CD4-positive, alpha-beta memory T cell (primary cell): ENCODE measurements around the gene LDLRAD4. TPM values are rescaled to one million over a fixed set of nuclear protein-coding genes. Genes with fewer than 3 reads are reported as not detected.
A peak's percentile ranks its signal among the peaks of the same experiment; 100 is the strongest.

Experiments used
- CTCF ChIA-PET: fragments of 350-600 bp; sonication (Branson Sonifier 250); formaldehyde crosslinking; loops from one replicate; lab custom pipeline; 2021; ENCODE audit warnings: inconsistent platforms; ENCODE audit not compliant: partially characterized antibody; lab: Charles Lee
- POLR2A ChIA-PET: fragments of 350-600 bp; sonication (Branson Sonifier 250); formaldehyde crosslinking; loops from one replicate; lab custom pipeline; 2021; ENCODE audit not compliant: partially characterized antibody; lab: Charles Lee
- DNase-seq, 5 donors: peaks; one replicate each; pipeline versions ENCODE4 v3.0.0 to v3.0.0-alpha.2; 2020 to 2022; ENCODE audit warnings: mixed read lengths in 1 of 5
- H3K27ac ChIP-seq: one replicate; pipeline ENCODE4 v1.7.0; 2013; ENCODE audit warnings: low read depth, low read length
- H3K27me3 ChIP-seq: 2 replicates; pipeline ENCODE4 v1.7.0; 2013; ENCODE audit warnings: mild to moderate bottlenecking, low read length, moderate library complexity; ENCODE audit not compliant: insufficient read depth
- H3K36me3 ChIP-seq: 2 replicates; pipeline ENCODE4 v1.7.0; 2013; ENCODE audit warnings: mild to moderate bottlenecking, low read length, moderate library complexity; ENCODE audit not compliant: insufficient read depth
- H3K4me1 ChIP-seq: 2 replicates; pipeline ENCODE4 v1.7.0; 2013; ENCODE audit warnings: mild to moderate bottlenecking, low read length, moderate library complexity; ENCODE audit not compliant: insufficient read depth
- H3K4me3 ChIP-seq, 2 donors: one replicate each; pipeline ENCODE4 v1.7.0; 2013; ENCODE audit warnings: low read length in 2 of 2, mild to moderate bottlenecking in 1 of 2
- H3K9me3 ChIP-seq, 2 donors: one replicate each; pipeline ENCODE4 v1.7.0; 2013; ENCODE audit warnings: low read length in 2 of 2, control low read depth in 1 of 2; ENCODE audit not compliant: control insufficient read depth in 1 of 2
- H3K27ac Mint-ChIP-seq, 7 donors: one replicate each; pipeline ENCODE4 v1.8.0; 2020 to 2021; ENCODE audit warnings: mixed read lengths in 7 of 7, mild to moderate bottlenecking in 6 of 7, inconsistent platforms in 3 of 7, moderate library complexity in 3 of 7
- H3K27me3 Mint-ChIP-seq, 2 donors: one replicate each; pipeline ENCODE4 v1.8.0; 2020 to 2021; ENCODE audit warnings: mixed read lengths in 2 of 2
- H3K36me3 Mint-ChIP-seq, 2 donors: one replicate each; pipeline ENCODE4 v1.8.0; 2020 to 2021; ENCODE audit warnings: mixed read lengths in 2 of 2, inconsistent platforms in 1 of 2, mild to moderate bottlenecking in 1 of 2
- H3K4me1 Mint-ChIP-seq, 4 donors: one replicate each; pipeline ENCODE4 v1.8.0; 2020 to 2021; ENCODE audit warnings: mixed read lengths in 4 of 4, mild to moderate bottlenecking in 1 of 4
- H3K4me3 Mint-ChIP-seq, 8 donors: one replicate each; pipeline ENCODE4 v1.8.0; 2020 to 2021; ENCODE audit warnings: mixed read lengths in 8 of 8, mild to moderate bottlenecking in 7 of 8, moderate library complexity in 6 of 8, inconsistent platforms in 3 of 8
- H3K9me3 Mint-ChIP-seq, 8 donors: one replicate each; pipeline ENCODE4 v1.8.0; 2020 to 2021; ENCODE audit warnings: mixed read lengths in 8 of 8, mild to moderate bottlenecking in 5 of 8, inconsistent platforms in 3 of 8, moderate library complexity in 1 of 8
- intact Hi-C: fragments of 100-400 bp; cut with micrococcal nuclease; formaldehyde crosslinking; loops from one replicate; pipeline ENCODE4 v1.15.1; 2023
- polyA plus RNA-seq, 2 donors: library from polyadenylated mRNA; unstranded; fragments of 300-500 nt; fragmentation: Illumina TruSeq; gene quantifications; one replicate each; pipeline ENCODE4 v1.2.3, GENCODE V29; 2021
- total RNA-seq, 2 experiments: library from RNA; stranded (reverse); gene quantifications; one replicate each; pipeline ENCODE4 v1.2.3, GENCODE V29; 2021

The LDLRAD4 gene
- total and polyA plus RNA-seq, 4 experiments from 2014 or later, result 17.4 to 63.0 (median 36.6) TPM

- POLR2A ChIA-PET, result interaction anchor here (0.8 kb wide), 1 partner anchor 369 kb away, joined by 3 read pairs; no protein-coding TSS in a partner anchor
- no peaks in the 10 kb centered on the region for H3K36me3 ChIP-seq
- no peak overlapping the region for H3K4me3 Mint-ChIP-seq
- no peaks in the 10 kb centered on the region for H3K27me3 ChIP-seq
- peaks cover 3% of the 10 kb centered on the region for H3K4me1 ChIP-seq
- no peak overlapping the region for H3K27ac ChIP-seq
- no peaks in the 10 kb centered on the region for H3K27me3 Mint-ChIP-seq
- H3K4me3 ChIP-seq, result no peak overlapping the region
- CTCF ChIA-PET, result interaction anchor here (0.8 to 1.2 kb wide), 3 partner anchors 13 to 814 kb away, joined by 3 read pairs; no protein-coding TSS in a partner anchor
- no peak for DNase-seq
- H3K27ac Mint-ChIP-seq, result peak overlapping the region in 3 of 7 donors; percentile 16 to 53 (median 48)
- H3K36me3 Mint-ChIP-seq, result peaks cover 23 to 32% of the 10 kb centered on the region in 2 donors
- peaks cover 24 to 44% (median 32%) of the 10 kb centered on the region in 4 donors for H3K4me1 Mint-ChIP-seq
- intact Hi-C loops, result no loop called here
- H3K9me3 Mint-ChIP-seq, result no peaks in the 10 kb centered on the region
- no peaks in the 10 kb centered on the region for H3K9me3 ChIP-seq
Observed at GRCh38 chr18:13585379-13586153, 367.0 kb downstream of the LDLRAD4 start.

- Mint-ChIP-seq H3K27ac (peak overlapping the region in 3 of 7 donors; percentile 12 to 48 (median 39)), H3K9me3 (no peaks in the 10 kb centered on the region), H3K4me3 (no peak overlapping the region), H3K36me3 (peaks cover 26 to 33% of the 10 kb centered on the region in 2 donors), H3K27me3 (no peaks in the 10 kb centered on the region), H3K4me1 (peaks cover 30 to 58% (median 41%) of the 10 kb centered on the region in 4 donors)
- Histone ChIP-seq H3K4me3 (no peak overlapping the region), H3K27me3 (no peaks in the 10 kb centered on the region), H3K9me3 (no peaks in the 10 kb centered on the region), H3K36me3 (no peaks in the 10 kb centered on the region), H3K27ac (no peak overlapping the region), H3K4me1 (peaks cover 8% of the 10 kb centered on the region)
- ChIA-PET POLR2A (no interaction called here), CTCF (no interaction called here)
- DNase-seq, result no peak
- intact Hi-C loops, result no loop called here
Observed at GRCh38 chr18:13587001-13587400, 368.4 kb downstream of the LDLRAD4 start.

GRCh38 chr18:13587477-13587876 is 368.9 kb downstream of the LDLRAD4 start:
- H3K4me1 ChIP-seq, result peaks cover 9% of the 10 kb centered on the region
- POLR2A ChIA-PET, result no interaction called here
- H3K36me3 ChIP-seq, result no peaks in the 10 kb centered on the region
- H3K4me3 ChIP-seq, result no peak overlapping the region
- Mint-ChIP-seq H3K9me3 (no peaks in the 10 kb centered on the region), H3K36me3 (peaks cover 26 to 33% of the 10 kb centered on the region in 2 donors), H3K4me1 (peaks cover 34 to 62% (median 44%) of the 10 kb centered on the region in 4 donors), H3K27me3 (no peaks in the 10 kb centered on the region), H3K27ac (peak overlapping the region in 2 of 7 donors; percentile 12 to 48), H3K4me3 (no peak overlapping the region)
- H3K27ac ChIP-seq, result no peak overlapping the region
- no peaks in the 10 kb centered on the region for H3K9me3 ChIP-seq
- no peak for DNase-seq
- intact Hi-C loops, result no loop called here
- CTCF ChIA-PET, result no interaction called here
- H3K27me3 ChIP-seq, result no peaks in the 10 kb centered on the region

GRCh38 chr18:13587937-13588336 is 369.4 kb downstream of the LDLRAD4 start:
- ChIA-PET POLR2A (no interaction called here), CTCF (no interaction called here)
- Histone ChIP-seq H3K36me3 (no peaks in the 10 kb centered on the region), H3K27me3 (no peaks in the 10 kb centered on the region), H3K4me3 (no peak overlapping the region), H3K9me3 (no peaks in the 10 kb centered on the region), H3K27ac (no peak overlapping the region), H3K4me1 (peaks cover 9% of the 10 kb centered on the region)
- no peaks in the 10 kb centered on the region for H3K9me3 Mint-ChIP-seq
- H3K27ac Mint-ChIP-seq, result peak overlapping the region in 4 of 7 donors; percentile 18 to 70 (median 48)
- H3K27me3 Mint-ChIP-seq, result no peaks in the 10 kb centered on the region
- no peak for DNase-seq
- intact Hi-C loops, result no loop called here
- H3K4me1 Mint-ChIP-seq, result peaks cover 34 to 62% (median 44%) of the 10 kb centered on the region in 4 donors
- no peak overlapping the region for H3K4me3 Mint-ChIP-seq
- H3K36me3 Mint-ChIP-seq, result peaks cover 26 to 33% of the 10 kb centered on the region in 2 donors

GRCh38 chr18:13589316-13589715 is 370.8 kb downstream of the LDLRAD4 start:
- DNase-seq, result no peak
- Histone ChIP-seq H3K4me1 (peaks cover 9% of the 10 kb centered on the region), H3K9me3 (no peaks in the 10 kb centered on the region), H3K27ac (no peak overlapping the region), H3K4me3 (no peak overlapping the region), H3K27me3 (no peaks in the 10 kb centered on the region), H3K36me3 (no peaks in the 10 kb centered on the region)
- POLR2A ChIA-PET, result no interaction called here
- intact Hi-C loops, result no loop called here
- Mint-ChIP-seq H3K4me3 (peak overlapping the region in 1 of 8 donors; percentile 11), H3K4me1 (peaks cover 32 to 59% (median 43%) of the 10 kb centered on the region in 4 donors), H3K36me3 (peaks cover 20 to 37% of the 10 kb centered on the region in 2 donors), H3K9me3 (peaks cover 0 to 6% (median 0%) of the 10 kb centered on the region in 8 donors), H3K27me3 (no peaks in the 10 kb centered on the region), H3K27ac (peak overlapping the region in 3 of 7 donors; percentile 1 to 23 (median 16))
- CTCF ChIA-PET, result no interaction called here

GRCh38 chr18:13589943-13590342 is 371.4 kb downstream of the LDLRAD4 start:
- H3K27ac Mint-ChIP-seq, result peak overlapping the region in 1 of 7 donors; percentile 79

GRCh38 chr18:13592246-13592645 is 373.7 kb downstream of the LDLRAD4 start:
- H3K27ac Mint-ChIP-seq, result peak overlapping the region in 1 of 7 donors; percentile 19
- POLR2A ChIA-PET, result no interaction called here

More at GRCh38 chr18:13589943-13590342, 371.4 kb downstream of the LDLRAD4 start:
- no peaks in the 10 kb centered on the region for H3K9me3 ChIP-seq
- no peaks in the 10 kb centered on the region for H3K27me3 ChIP-seq
- H3K27me3 Mint-ChIP-seq, result no peaks in the 10 kb centered on the region
- ChIA-PET CTCF (no interaction called here), POLR2A (no interaction called here)
- H3K27ac ChIP-seq, result no peak overlapping the region
- H3K9me3 Mint-ChIP-seq, result peaks cover 0 to 8% (median 5%) of the 10 kb centered on the region in 8 donors
- peaks cover 31 to 56% (median 43%) of the 10 kb centered on the region in 4 donors for H3K4me1 Mint-ChIP-seq
- no peak overlapping the region for H3K4me3 Mint-ChIP-seq
- peaks cover 19 to 38% of the 10 kb centered on the region in 2 donors for H3K36me3 Mint-ChIP-seq
- no peaks in the 10 kb centered on the region for H3K36me3 ChIP-seq
- H3K4me1 ChIP-seq, result peaks cover 9% of the 10 kb centered on the region
- H3K4me3 ChIP-seq, result no peak overlapping the region
- DNase-seq, result no peak
- intact Hi-C loops, result no loop called here

More at GRCh38 chr18:13592246-13592645, 373.7 kb downstream of the LDLRAD4 start:
- no peak overlapping the region for H3K4me3 Mint-ChIP-seq
- H3K4me1 Mint-ChIP-seq, result peaks cover 25 to 43% (median 36%) of the 10 kb centered on the region in 4 donors
- H3K36me3 ChIP-seq, result no peaks in the 10 kb centered on the region
- H3K27ac ChIP-seq, result no peak overlapping the region
- H3K27me3 ChIP-seq, result no peaks in the 10 kb centered on the region
- intact Hi-C loops, result no loop called here
- peaks cover 0 to 31% (median 26%) of the 10 kb centered on the region in 8 donors for H3K9me3 Mint-ChIP-seq
- H3K27me3 Mint-ChIP-seq, result no peaks in the 10 kb centered on the region
- peaks cover 27 to 44% of the 10 kb centered on the region in 2 donors for H3K36me3 Mint-ChIP-seq
- CTCF ChIA-PET, result no interaction called here
- H3K4me1 ChIP-seq, result peaks cover 6% of the 10 kb centered on the region
- H3K4me3 ChIP-seq, result no peak overlapping the region
- H3K9me3 ChIP-seq, result peaks cover 7 to 9% of the 10 kb centered on the region in 2 donors
- DNase-seq, result no peak
